Measurements from ENCODE around the gene PRDM11.
"Not testable (repeated sequence)": the region's sequence is repeated elsewhere in the genome, so short reads cannot be mapped to it uniquely, and the experiment has no call there.

Gene PRDM11

DNA sequence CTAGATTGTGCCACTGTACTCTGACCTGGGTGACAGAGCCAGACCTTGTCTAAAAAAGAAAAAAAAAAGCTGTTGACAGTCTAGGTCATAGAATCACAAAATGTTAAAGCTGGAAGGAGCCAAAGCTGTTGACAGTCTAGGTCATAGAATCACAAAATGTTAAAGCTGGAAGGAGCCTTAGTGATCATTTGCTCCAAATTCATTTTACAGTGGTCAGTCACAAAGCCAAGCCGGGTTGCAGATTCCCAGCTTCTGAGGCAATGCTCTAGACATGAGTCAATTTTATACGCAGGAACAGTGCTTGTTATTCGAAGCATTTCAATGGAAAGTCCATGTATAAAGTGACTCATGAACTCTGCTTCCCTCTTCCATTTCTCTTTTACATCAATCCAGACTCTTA lies 92.3 kb downstream of the PRDM11 start:
- DNase-seq: no peak

DNA sequence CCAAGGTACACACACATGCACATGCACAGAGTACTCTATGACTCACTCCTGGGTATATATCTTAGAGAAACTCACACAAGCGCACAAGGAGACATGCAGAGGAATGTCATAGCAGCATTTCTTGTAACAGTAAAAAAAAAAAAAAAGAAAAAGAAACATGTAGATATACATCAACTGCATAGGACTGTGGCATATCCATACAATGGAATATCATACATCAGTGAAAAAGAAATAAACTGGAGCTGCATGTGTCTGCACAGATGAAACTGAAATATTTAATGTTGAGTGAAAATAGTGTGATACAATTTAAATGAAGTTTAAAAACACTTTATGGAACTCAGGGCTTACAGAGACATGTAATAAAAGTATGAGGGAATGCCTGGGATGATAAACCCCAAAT lies 93.3 kb downstream of the PRDM11 start:
- DNase-seq: no peak

GRCh38 chr11:45243967-45244366 lies 97.5 kb downstream of the PRDM11 start:
- DNase-seq: no peak

DNA sequence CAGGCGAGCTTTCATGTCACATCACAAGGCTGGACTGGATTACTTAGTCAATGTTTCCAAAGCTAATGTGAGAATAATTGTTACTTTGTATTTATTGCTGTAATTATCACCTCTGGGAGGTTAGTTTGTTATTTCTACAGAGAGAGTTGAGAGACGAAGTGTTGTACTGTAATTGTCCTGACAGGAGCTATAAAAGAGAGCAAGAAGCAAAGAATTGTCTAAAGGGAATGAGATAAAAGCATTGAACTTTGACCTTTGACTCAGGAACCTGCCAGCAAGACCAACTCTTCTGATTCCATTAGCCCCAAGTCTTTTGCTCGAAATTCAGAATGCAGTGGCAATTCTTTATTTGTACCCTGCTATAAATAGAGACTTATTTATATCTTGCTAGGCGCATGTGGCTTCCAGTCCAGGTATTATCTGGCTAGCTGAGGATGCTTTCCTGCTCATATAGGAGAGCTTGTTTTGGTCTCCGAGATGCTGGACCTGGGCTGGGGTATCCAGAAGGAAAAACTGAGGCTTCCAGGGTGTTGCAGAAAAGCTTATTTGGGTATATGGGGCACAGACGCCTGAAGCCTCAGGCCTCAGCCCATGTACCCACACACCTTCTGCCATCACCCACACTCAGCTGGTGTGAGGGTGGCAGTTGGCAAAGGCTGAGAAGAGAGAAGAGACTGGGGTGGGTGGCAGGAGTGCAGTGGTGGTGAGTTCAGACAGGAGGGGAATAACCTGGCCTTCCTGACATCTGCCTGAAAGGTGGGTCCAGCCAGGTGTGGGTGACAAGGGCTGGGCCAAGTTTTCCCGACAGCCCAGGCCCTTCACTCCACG lies 99.0 kb downstream of the PRDM11 start:
- DNase-seq: no peak

GRCh38 chr11:45246241-45246640 lies 99.8 kb downstream of the PRDM11 start:
- DNase-seq: no peak

- no peak for DNase-seq
These were observed 101.0 kb downstream of the PRDM11 start for GRCh38 chr11:45247433-45247832.

GRCh38 chr11:45248501-45249011 lies 102.1 kb downstream of the PRDM11 start:
- DNase-seq: no peak

GRCh38 chr11:45249372-45249771 lies 102.9 kb downstream of the PRDM11 start:
- DNase-seq: not testable (repeated sequence)

- DNase-seq: no peak
These were observed 103.7 kb downstream of the PRDM11 start for GRCh38 chr11:45250035-45250718.

DNA sequence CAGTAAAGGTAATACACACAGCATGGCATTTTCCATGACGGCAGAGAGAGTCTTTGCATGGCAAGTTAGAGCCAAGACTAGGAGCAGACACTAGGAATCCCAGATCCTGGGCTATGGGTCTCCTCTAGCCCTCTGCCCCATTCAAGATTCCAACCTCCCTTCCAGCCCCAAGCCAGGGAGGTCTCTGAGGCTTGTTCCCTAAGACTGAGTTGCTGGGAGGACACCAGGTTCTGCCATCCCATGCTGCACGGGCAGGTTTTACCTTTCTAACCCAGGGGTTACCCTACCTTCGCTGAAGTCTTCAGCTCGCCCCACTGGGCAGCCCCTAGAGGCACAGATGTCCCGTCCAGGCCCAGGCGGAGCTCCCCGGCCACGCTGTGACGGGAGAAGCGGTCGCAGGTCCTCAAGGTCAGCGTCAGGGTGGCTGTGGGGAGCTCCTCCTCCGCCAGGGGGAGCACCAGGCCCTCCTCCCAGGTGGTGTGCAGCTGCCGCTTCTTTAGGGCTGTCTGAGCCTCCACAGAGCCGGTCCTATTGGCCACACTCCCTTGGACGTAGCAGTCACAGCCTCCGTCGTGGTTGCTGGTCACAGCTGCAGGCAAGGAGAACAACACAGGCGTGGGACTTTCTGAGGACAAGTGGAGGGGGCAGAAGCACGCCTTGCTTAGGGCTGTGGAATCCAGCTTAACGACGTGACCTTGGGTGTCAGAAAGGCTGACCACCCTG lies 105.9 kb downstream of the PRDM11 start:
- no peak for DNase-seq

- no peak for DNase-seq
These were observed 106.4 kb downstream of the PRDM11 start for GRCh38 chr11:45252877-45253276.

DNA sequence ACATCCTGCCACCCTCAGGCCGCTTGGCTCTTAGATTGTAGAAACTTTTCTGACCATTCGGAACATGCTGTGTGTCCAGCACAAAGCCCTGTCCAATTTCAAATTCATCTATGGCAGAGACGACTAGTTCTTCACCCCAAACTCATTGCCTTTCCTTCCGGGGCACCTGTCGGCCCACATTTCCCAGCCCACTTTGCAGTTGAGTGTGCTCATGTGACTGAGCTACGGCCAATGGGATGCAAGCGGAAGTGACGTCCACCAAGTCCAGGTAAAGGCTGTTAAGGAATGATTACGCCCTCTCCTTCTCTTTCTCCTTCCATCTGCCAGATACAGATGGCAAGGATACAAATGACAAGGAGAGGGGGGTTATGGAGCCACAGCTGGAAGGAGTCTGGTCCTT lies 107.2 kb downstream of the PRDM11 start:
- no peak for DNase-seq

DNA sequence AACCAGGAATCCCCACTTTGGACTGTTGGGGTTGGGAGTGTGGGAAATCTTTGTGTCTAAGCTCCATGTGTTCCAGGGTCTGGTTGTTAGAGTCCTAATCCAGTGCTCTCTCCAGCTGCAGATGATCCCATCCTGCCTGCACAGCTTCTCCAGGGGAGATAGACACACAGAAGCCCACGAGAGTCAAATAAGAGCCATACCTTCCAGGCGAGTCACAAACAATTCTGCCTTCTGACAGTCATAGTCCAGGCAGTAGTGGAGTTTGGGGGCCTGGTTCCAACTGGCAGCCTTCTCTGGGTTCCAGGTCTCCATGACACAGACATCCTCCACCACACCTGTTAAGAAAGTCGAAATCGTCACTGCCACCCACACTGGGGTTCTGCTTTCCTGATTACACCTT lies 107.6 kb downstream of the PRDM11 start:
- no peak for DNase-seq

GRCh38 chr11:45258982-45259530 lies 112.6 kb downstream of the PRDM11 start:
- DNase-seq: no peak

DNA sequence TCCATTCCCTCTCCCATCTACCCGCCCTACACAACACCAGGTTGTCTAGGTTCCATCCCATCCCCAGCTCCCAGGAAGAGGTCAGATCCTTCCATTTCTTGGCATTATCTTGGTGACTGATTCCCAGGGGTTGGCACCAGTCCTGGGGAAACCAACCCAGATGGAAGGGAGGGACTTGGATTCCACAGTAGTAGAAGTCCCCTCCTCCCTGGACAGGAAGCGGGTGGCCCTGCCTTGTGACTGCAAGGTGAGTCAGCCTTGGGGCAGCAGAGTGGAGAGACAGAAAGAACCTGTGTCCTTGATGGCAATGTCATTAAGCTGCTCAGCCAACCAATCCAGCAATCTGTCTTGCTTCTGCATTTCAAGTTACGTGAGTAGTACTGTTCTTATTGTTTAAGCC lies 113.2 kb downstream of the PRDM11 start:
- DNase-seq: no peak

DNA sequence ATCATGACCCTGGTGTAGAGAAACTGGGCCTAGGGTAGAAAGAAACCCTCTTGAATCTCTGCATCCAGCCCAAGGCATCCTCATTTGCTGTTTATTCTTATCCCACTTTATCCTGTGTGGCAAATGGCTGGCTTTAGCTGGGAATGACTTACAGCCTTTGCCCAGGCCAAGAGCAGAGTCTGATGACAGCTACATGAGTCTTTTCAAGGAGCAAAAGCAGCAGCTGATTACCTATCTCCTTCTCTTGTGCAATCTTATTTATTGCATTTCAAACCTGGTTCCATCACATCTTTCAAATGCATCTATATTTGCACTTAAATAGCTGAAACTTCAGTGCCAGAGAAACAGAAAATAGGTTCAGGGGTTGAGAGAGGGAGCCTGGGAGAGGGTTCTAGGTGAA lies 113.6 kb downstream of the PRDM11 start:
- no peak for DNase-seq

- no peak for DNase-seq
These were observed 116.5 kb downstream of the PRDM11 start for GRCh38 chr11:45262900-45263299.

DNA sequence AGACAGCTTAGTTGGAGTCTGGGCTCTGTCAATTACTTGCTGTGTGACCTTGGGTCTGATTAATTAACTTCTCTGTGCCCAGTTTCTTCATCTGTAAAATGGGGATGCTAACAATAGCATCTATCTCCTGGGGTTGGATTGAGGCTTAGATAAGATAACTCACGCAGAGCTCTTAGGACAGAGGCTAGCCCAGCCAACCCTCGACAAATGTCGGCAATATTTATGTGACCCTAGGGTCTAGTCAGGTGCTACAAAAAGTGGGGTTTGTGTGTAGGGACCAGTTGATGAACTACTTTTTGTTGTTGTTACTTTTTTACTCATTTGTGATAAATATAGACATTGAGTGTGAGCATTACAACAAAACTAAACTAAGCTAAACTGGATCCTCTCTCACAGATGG lies 117.3 kb downstream of the PRDM11 start:
- DNase-seq: no peak

DNA sequence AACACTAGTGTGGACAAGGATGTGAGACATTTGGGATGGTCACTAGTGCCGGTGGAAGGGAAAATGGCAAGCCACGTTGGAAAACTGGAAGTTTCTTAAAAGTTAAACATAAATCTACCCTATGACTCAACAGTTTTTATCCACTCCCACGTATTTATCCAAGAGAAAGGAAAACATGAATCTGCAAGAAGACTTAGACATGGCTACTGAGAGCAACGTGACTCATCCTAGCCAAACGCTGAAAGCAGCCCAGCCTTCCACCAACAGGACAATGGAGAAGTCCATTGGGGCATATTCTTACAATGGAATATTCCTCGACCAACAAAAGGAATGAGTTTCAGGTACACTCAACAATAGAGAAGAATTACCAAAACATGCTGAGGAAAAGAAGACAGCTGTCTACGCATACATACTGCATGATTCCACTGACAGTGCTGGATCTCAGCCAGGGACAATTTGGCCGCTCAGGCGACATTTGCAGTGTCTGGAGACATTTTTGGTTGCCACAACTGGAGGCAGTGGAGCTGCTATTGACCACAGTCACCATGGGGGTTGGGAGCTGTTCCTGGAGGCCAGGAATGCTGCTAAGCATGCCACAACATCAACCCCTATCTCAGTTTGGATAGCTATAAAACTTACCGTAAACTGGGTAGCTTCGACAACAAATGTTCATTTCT lies 118.5 kb downstream of the PRDM11 start:
- no peak for DNase-seq

DNA sequence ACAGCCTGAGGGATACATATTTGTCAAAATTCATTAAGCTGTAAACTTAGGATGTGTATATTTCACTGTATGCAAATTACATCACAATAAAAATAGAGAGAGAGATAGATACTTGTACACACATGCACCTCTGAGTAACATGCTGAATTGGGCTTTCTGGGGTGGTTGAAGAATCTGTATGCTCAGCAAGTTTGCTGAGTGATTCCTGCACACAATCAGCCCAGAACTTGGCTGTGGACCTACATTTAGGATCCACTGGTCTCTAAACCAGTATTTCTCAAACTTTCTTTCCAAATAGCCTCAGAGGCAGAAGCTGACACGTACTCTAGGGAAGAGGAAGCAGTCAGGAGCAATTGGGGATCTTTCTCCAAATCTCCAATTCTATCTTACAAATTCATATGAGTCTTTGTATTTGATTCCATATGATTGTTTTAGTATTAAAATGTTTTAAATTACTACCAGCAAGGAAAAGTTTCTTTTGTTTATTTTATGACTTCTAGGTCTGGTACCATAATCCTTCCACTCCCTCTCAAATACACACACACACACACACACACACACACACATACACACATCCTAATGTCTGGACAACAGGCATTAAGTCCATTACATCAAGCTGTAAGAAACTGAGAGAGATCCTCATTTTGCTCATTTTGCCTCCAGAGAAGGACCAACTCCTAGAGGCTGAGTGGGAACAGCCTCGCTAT lies 119.7 kb downstream of the PRDM11 start:
- DNase-seq: no peak

- no peak for DNase-seq
These were observed 120.2 kb downstream of the PRDM11 start for GRCh38 chr11:45266676-45267020.

GRCh38 chr11:45267052-45267451 lies 120.6 kb downstream of the PRDM11 start:
- DNase-seq: no peak
